Erythroblast (primary cell): ENCODE measurements around the gene CSTF2T.

Experiments
- DNase-seq, 2 experiments: peaks; one replicate each; lab custom pipeline; 2025; lab: John Stamatoyannopoulos, UW
- GATA1 ChIP-seq: IDR thresholded peaks from 2 replicates; pipeline ENCODE4 v1.6.1; 2011; ENCODE audit warnings: low read depth, mild to moderate bottlenecking, control low read depth, low read length, moderate library complexity
- POLR2A ChIP-seq: IDR thresholded peaks from 2 replicates; pipeline ENCODE4 v1.6.1; 2011; ENCODE audit warnings: mild to moderate bottlenecking, low read length

Gene CSTF2T

DNA sequence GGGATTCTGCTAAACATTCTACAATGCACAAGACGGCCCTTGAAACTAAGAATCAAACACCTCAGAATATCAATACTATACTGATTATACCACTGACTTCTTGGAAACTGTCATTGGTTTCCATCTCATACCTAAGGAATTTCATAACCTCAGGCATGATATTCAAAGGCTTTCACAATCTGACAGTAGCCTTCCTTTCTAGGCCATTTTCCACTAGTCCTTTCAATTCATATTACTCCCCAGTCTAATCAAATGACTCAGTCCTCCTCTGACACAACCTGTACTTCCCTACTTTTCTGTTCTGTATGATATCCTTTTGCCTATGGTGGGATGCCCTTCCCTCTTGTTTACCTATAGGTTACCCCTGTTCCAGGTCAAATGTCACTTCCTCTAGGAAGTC is 48.3 kb downstream of the CSTF2T start:
- TF ChIP-seq GATA1 (no peak), POLR2A (no peak)
- DNase-seq, result no peak

- TF ChIP-seq GATA1, result no peak
- TF ChIP-seq POLR2A, result no peak
- DNase-seq, result no peak
These were observed 50.3 kb downstream of the CSTF2T start for GRCh38 chr10:51649064-51649463.
